Activated naive CD4-positive, alpha-beta T cell treated with Interleukin-2 at 50 U/mL for 16 hours (primary cell): ENCODE results near the gene BAIAP3.
"Not testable (repeated sequence)": the region's sequence is repeated elsewhere in the genome, so short reads cannot be mapped to it uniquely, and the experiment has no call there.

Experiments
- DNase-seq: peaks from one replicate; pipeline ENCODE4 v3.0.0-alpha.2; 2020

BAIAP3 gene

GRCh38 chr16:1319041-1319440 is 14.4 kb upstream of the BAIAP3 start:
- DNase-seq, result no peak

- no peak for DNase-seq
Measured at GRCh38 chr16:1320097-1320496, 13.3 kb upstream of the BAIAP3 start.

- no peak for DNase-seq
Measured at GRCh38 chr16:1320658-1321240, 12.7 kb upstream of the BAIAP3 start.

DNA sequence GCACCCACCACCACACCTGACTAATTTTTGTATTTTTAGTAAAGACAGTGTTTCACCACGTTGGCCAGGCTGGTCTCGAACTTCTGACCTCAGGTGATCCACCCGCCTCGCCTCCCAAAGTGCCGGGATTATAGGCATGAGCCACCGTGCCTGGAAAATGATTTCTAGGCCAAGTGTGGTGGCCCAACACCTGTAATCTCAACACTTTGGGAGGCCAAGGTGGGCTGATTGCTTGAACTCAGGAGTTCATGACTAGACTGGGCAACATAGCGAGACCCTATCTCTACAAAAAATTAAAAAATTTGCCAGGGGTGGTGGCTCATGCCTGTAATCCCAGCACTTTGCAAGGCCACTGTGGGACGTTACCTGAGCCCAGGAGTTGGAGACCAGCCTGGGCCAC is 11.0 kb upstream of the BAIAP3 start:
- DNase-seq, result no peak

DNA sequence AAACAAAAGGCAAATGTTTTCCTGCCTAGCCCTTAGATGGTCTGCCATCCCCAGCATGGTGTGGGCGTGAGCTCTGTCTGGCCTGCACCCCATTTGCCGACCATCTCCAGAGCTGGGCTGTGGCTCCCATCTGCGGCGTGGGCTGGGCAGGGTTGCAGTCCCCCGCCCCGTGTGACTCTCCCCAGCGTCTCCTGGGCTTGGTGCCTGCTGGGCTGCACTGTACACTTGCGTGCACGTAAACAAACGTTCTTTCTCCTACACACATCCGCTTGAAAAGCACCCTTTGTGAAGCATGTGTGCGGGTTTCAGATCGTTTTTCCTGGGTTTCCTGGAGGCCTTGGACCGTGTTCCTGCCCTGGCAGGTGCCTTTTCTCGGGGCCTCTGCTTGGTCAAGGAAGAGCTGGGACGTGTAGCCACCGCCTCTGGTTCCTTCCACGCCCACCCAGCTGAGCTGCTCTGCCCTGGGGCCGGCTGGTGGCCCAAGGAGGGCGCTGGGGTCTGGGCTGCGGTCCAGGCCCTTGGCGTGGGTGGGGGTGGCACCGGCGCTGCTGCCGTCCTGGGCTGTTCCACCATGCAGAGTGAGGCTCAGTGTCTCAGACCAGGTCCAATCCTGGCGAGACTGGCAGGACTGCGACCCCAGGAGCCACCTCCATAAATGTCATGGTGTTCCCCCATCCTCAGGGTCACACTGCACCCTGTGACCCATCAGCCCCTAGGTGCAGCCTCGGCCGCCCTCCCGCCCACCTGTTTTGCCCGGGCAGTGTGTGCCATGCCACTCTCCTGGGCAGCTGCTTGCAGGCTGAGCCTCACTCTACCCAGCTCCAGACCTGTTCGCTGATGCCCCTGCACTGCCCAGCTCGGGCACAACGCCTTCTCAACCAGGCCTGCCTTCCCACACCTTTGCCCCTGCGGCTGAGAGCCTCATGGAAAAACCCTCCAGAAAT is 9.9 kb upstream of the BAIAP3 start:
- DNase-seq, result no peak

DNA sequence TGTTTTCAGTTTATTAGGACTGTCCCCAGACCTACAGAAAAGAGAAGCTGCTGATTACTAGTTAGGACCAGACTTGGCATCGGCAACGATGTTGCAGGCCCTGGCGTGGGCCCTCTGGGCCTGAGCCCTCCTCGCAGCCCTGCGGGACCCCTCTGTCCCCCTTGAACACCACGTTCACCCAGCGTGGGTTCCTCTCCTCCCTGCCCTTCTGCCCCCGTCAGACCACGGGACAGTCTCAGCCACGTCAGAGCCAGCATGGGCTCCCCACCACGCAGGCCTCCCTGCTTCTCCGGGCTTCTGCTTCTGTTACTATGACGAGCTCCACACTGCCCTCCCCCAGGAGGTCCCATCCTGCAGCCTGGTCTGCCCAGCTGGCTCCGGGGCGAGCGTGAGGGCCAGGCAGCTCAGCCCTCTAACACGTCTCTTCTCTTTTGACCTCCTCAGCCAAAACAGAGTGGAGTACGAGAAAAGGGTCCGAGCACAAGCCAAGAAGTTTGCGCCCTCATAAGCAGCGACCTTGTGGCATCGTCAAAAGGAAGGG is 9.1 kb upstream of the BAIAP3 start:
- no peak for DNase-seq

DNA sequence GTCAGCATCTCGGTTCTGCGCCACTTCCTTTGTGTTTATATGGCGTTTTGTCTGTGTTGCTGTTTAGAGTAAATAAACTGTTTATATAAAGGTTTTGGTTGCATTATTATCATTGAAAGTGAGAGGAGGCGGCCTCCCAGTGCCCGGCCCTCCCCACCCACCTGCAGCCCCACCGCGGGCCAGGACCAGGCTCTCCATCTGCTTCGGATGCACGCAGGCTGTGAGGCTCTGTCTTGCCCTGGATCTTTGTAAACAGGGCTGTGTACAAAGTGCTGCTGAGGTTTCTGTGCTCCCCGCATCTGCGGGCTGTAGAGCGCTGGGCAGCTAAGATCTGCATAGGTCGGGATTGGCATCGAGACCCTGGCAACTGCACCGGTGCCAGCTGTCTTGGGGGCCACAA is 8.2 kb upstream of the BAIAP3 start:
- DNase-seq, result no peak

- no peak for DNase-seq
Measured at GRCh38 chr16:1325673-1326371, 7.6 kb upstream of the BAIAP3 start.

- no peak for DNase-seq
Measured at GRCh38 chr16:1326391-1326790, 7.1 kb upstream of the BAIAP3 start.

DNA sequence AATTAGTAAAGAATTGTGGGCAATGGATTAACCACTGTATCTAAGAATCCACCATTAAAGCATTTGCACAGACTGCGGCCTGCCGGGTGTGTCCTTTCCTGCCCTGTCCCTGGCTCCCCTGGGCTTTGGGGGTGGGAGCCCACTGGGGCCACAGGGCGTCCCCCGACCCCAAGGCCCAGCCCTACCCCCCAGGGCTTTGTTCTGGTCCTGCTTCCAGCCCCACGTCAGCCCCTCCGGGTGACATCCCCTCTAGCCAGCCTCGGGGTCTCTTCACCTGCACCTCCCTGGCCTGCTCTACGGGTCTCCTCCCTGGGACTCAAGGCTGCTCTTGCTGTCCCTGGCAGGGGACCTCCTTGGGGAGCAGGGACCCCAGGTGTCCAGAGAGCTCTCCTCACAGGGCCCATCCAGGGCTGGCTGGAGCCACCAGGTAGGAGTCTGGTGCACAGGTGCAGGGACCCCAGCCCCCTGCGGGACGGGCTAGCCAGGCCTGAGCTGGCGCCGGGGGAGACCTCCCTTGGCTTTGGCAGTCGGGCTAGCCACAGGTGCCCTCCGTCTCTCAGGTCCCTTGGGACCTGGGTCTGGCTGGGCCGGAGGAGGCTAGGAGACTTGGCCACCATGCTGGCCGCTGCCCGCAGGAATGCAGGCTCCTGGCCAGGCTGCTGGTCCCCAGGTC is 6.4 kb upstream of the BAIAP3 start:
- DNase-seq, result no peak

GRCh38 chr16:1327619-1327947 is 5.9 kb upstream of the BAIAP3 start:
- DNase-seq, result no peak

DNA sequence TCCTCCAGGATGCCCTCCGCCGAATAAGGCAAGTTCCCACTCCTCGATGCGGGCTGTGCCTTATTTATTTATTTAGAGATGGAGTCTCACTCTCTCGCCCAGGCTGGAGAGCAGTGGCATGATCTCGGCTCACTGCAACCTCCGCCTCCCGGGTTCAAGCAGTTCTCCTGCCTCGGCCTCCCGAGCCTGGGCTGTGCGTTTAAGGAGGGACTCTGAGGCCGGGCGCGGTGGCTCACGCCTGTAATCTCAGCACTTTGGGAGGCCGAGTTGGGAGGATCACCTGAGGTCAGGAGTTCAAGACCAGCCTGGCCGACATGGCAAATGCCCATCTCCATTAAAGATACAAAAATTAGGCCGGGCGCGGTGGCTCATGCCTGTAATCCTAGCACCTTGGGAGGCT is 5.3 kb upstream of the BAIAP3 start:
- DNase-seq, result not testable (repeated sequence)

- DNase-seq, result not testable (repeated sequence)
Measured at GRCh38 chr16:1328961-1329360, 4.5 kb upstream of the BAIAP3 start.

DNA sequence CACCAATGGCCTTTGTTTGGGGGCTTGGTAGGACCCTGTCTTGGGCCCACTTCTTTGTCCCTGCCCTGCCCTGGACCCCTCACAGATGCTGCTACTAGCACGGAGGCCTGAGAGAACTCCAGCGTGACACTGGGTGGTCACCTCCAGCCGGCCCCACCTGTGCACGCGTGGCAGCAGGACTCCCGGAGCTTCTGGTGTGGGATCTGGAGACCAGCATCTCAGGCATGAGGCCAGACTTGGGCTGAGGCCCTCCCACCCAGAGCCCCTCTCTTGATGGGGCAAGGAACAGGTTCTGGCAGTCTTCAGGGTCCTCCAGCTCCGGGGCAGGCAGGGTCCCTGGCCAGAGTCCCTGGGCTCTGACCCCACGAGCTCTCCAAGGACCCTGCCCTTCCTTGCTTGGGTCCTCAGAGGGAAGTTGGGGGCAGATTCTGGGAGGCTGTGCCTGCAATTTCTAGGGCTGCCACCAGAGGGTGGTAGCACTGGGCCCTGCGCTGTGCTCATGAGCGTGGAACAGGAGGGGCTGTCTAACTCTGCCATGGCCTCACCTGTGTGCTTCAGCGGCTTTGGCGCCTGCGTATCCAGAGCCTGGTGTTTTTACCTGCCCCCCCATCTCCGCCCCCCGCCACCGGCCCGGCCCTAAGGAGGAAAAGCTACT is 3.1 kb upstream of the BAIAP3 start:
- DNase-seq, result no peak

- DNase-seq, result no peak
Measured at GRCh38 chr16:1330931-1331711, 2.3 kb upstream of the BAIAP3 start.

DNA sequence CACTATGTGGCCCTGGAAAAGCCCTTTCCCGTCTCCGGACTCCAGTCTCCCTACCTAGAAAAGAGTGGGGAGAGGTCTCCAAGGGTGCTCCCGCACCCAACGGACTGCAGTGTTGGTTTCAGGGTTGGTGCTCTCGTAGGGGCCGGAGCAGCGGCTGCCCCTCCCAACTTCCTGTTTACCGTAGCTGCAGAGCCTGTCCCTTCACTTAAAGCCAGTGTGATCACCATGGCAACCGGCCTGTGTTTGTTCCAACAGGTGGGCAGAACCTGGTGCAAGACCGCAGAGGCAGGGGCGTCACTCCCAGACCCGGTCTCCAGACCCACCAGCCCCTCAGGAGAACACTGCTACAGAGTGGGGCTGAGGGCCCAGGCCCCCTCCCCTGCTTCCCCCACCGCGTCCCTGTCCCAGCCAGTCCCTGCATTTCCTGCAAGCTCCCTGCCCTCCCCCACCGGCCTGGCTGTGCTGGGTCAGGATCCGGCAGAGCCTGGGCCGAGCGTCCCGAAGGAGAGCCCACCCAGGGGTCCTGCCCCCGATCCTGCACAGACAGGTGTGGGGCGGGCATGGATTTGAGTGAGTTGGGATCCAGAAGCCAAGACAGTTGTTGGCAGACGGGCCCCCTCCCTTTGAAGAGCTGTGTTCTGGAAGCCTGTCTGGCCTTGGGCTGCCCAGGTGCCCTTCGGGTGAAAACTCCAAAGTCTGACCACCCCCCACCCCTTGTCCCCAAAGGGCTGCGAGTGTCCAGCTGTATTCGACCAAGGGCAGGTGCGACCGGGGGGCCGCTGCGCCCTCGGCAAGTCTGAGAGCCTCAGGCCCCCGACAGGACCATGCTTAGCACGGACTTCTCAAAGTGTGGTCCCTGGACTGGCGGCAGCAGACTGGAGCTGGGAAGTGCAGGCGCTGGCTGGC is 1.5 kb upstream of the BAIAP3 start:
- peak; percentile 36 for DNase-seq

- DNase-seq, result no peak
Measured at GRCh38 chr16:1332618-1333148, 762 bp upstream of the BAIAP3 start.

GRCh38 chr16:1333854-1334700 is 632 bp downstream of the BAIAP3 start:
- DNase-seq, result no peak

GRCh38 chr16:1334739-1335138 is 1.3 kb downstream of the BAIAP3 start:
- no peak for DNase-seq
